ENCODE results near the gene APOBEC2.
"Not testable (repeated sequence)": the region's sequence is repeated elsewhere in the genome, so short reads cannot be mapped to it uniquely, and the experiment has no call there.

APOBEC2 gene

DNA sequence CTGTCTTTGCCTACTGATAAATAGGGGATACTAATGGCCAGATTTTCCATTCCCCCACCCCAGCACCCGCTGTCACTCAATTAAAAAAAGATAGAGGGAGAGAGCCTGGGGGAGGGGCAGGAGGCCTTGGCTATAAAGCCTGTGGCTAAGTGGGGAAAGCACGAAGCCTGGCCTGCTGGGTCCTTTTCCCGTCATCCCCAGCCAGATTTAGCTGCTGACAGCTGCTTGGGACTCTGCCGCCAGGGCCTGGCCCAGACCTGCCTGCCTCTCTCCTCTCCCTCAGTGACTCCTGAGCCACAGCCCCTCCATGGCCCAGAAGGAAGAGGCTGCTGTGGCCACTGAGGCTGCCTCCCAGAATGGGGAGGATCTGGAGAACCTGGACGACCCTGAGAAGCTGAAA, at the start of gene APOBEC2:
Gene APOBEC2, plus strand, starts transcription at position 162 of the 400 bp plus-strand sequence. Its CDS starts 146 bp downstream, at position 308.
- no peak within 1 kb of the TSS for H3K27ac ChIP-seq
- TF ChIP-seq, protein P1, sequence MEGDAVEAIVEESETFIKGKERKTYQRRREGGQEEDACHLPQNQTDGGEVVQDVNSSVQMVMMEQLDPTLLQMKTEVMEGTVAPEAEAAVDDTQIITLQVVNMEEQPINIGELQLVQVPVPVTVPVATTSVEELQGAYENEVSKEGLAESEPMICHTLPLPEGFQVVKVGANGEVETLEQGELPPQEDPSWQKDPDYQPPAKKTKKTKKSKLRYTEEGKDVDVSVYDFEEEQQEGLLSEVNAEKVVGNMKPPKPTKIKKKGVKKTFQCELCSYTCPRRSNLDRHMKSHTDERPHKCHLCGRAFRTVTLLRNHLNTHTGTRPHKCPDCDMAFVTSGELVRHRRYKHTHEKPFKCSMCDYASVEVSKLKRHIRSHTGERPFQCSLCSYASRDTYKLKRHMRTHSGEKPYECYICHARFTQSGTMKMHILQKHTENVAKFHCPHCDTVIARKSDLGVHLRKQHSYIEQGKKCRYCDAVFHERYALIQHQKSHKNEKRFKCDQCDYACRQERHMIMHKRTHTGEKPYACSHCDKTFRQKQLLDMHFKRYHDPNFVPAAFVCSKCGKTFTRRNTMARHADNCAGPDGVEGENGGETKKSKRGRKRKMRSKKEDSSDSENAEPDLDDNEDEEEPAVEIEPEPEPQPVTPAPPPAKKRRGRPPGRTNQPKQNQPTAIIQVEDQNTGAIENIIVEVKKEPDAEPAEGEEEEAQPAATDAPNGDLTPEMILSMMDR (conservative IDR thresholded peaks at IDR 0.05) = no peak
- no peak for TF ChIP-seq ZFX (IDR thresholded peaks at IDR 0.05)

DNA sequence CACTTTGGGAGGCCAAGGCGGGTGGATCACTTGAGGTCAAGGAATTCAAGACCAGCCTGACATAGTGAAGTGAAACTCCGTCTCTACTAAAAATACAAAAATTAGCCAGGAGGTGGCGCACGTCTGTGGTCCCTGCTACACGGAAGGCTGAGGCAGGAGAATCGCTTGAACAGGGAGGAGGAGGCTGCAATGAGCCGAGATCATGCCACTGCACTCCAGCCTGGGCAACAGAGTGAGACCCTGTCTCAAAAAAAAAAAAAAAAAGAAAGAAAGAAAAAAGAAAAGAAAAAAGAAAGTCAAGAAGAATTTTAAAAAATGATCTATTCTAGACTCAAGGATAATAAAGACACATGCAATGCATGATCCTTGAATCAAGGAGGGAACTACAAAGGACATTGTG, 46.8 kb upstream of the APOBEC2 start:
- not testable (repeated sequence) for H3K27ac ChIP-seq
- TF ChIP-seq, protein P1 (conservative IDR thresholded peaks at IDR 0.05) = peak; percentile 87

DNA sequence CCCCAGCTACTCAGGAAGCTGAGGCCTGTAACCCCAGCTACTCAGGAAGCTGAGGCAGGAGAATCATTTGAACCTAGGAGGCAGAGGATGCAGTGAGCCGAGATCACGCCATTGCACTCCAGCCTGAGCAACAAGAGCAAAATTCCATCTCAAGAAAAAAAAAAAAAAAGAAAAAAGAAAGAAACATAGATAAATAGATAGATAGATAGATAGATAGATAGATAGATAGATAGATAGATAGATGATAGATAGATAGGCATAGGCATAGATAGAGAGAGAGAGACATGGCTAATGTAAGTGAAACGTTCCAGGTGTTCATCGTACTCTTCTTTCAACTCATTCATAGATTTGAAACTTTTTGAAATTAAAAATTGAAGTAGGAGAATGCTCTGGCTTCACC, 46.0 kb upstream of the APOBEC2 start:
- H3K27ac ChIP-seq = not testable (repeated sequence)

DNA sequence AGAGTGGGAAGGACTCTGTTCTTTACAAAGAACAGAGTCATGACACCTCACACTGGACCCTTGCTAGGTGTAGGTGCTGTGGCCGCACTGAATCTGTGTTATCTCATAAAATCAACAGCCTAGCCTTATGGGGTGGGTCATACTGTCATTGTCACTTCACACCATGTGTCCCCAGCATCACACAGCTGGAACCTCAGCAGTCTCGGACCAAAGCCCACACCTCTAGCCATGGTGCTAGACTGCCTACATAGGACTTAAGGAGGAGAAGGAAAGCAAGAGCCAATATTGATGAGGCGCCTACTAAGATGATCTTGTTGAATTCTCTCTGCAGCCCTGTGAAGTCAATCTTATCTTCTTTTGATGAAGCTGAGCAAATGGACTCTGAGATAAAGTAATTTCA, 45.0 kb upstream of the APOBEC2 start:
- TF ChIP-seq ZFX (IDR thresholded peaks at IDR 0.05) = no peak
- TF ChIP-seq, protein P1 (conservative IDR thresholded peaks at IDR 0.05) = no peak
- H3K27ac ChIP-seq = no peak overlapping the region

DNA sequence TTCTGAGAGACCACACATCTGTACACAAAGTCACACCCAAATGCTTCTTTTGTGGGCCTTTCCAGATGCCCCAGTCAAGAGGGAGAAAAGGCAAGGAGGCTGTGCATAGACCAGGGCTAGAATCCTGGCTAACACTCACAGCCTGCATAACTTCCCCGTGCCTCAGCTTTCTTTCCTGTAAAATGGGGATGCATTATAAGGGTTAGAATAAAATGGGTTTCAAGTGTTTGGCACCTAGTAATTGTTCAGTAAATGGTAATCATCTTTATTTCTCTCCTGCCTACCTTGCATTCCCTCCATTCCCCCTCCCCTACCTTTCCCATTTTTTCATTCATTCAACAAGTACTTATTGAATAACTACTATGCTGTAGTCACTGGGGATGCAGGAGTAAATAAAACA, 43.3 kb upstream of the APOBEC2 start:
- no peak for TF ChIP-seq ZFX (IDR thresholded peaks at IDR 0.05)
- TF ChIP-seq, protein P1 (conservative IDR thresholded peaks at IDR 0.05) = no peak
- H3K27ac ChIP-seq = no peak overlapping the region

DNA sequence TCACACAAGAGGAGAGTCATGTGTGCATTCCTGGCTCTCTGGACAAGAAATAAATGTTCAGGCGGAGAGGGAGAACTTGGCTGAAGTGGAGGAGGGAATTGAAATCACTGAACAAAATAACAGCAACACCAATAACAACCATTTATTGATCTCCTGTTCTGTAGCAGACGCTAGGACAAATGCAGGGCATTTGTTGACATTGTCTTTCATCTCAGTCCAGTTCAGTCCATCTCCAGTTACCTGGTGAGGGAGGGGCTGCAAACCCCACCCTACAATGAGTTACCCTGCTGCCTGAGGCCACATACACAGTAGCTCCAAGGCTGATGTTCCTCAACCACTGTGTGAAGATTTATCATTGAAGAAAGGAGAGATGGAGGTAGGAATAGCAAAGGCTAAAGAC, 41.3 kb upstream of the APOBEC2 start:
- TF ChIP-seq, protein P1 (conservative IDR thresholded peaks at IDR 0.05) = no peak
- TF ChIP-seq ZFX (IDR thresholded peaks at IDR 0.05) = no peak
- no peak overlapping the region for H3K27ac ChIP-seq

DNA sequence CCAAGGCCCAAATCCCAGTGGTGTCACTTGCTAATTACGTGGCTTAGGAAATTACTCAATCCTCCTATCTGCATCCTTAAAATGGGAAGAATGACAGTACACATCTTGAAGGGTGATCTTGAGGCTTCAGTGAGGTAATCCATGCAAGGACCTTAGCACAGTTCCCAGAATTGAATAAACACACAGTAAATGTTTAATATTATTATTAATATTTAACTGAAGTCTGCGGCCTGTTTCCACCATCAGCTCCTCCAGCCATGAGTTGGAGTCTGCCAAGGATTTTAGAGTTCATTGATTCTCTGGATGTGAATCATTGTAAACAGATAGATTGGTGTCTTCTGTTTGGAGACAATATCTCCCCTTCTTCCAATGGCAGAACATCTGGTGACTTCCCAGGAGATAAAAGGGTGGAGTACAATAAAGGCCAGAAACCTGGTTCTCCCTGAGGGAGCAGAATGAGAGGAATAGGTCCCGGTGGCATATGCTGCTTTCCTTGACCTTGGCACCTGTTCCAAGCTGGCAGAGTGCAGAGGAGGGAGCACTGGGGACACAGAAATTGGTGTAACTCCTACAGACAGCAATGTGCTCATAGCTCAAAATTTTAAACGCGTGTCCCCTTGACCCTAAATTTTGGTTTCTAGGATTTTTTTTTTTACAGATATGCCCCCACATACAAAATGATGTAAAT, 39.4 kb upstream of the APOBEC2 start:
- no peak overlapping the region for H3K27ac ChIP-seq
- TF ChIP-seq ZFX (IDR thresholded peaks at IDR 0.05) = no peak

DNA sequence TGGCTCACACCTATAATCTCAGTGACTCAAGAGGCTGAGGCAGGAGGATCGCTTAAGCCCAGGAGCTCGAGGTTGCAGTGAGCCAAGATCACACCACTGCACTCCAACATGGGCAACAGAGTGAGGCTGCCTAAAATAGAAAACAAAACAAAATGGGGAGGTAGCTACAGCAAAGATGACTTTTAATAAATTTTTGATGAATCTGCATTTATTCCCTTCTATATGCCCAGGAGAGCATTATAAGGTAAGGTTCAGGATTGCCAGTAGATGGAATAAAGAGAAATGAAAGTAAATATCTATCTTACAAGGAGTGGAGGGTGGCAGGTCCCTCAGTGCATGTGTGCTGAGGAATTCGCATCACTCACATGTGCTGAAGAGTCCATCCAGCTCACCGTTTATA, 38.2 kb upstream of the APOBEC2 start:
- H3K27ac ChIP-seq = no peak overlapping the region
- TF ChIP-seq, protein P1 (conservative IDR thresholded peaks at IDR 0.05) = no peak
- TF ChIP-seq ZFX (IDR thresholded peaks at IDR 0.05) = no peak

DNA sequence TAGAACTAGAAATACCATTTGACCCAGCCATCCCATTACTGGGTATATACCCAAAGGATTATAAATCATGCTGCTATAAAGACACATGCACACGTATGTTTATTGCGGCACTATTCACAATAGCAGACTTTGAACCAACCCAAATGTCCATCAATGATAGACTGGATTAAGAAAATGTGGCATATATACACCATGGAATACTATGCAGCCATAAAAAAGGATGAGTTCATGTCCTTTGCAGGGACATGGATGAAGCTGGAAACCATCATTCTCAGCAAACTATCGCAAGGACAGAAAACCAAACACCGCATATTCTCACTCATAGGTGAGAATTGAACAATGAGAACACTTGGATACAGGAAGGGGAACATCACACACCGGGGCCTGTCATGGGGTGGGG, 37.1 kb upstream of the APOBEC2 start:
- H3K27ac ChIP-seq = not testable (repeated sequence)
